ENCODE results near the gene MCF2L. TPM values are rescaled to one million over a fixed set of nuclear protein-coding genes. Genes with fewer than 3 reads are reported as not detected.
"Not testable (repeated sequence)": the region's sequence is repeated elsewhere in the genome, so short reads cannot be mapped to it uniquely, and the experiment has no call there.

The MCF2L gene
- total RNA-seq, 1 donor: 3.2 TPM

DNA sequence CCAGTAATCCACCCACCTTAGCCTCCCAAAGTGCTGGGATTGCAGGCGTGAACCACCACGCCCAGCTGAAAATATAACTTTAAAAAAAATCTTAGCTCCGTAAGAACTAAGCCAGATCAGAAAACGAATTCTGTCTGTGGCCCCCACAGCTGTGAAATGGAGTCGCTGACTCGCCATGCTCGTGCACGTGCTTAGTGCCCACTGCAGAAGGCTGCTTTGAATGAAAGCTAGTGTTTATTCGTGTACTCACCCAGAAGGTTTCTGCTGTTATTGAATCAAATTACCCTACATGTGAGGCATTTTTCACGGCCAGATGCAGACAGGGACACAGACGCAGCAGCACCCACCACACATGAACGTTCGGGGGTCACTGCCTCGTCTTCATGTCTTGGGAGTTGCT, 74.9 kb downstream of the MCF2L start:
- DNase-seq (ENCODE audit: low read depth in 2 of 3, low spot score in 2 of 3): no peak

DNA sequence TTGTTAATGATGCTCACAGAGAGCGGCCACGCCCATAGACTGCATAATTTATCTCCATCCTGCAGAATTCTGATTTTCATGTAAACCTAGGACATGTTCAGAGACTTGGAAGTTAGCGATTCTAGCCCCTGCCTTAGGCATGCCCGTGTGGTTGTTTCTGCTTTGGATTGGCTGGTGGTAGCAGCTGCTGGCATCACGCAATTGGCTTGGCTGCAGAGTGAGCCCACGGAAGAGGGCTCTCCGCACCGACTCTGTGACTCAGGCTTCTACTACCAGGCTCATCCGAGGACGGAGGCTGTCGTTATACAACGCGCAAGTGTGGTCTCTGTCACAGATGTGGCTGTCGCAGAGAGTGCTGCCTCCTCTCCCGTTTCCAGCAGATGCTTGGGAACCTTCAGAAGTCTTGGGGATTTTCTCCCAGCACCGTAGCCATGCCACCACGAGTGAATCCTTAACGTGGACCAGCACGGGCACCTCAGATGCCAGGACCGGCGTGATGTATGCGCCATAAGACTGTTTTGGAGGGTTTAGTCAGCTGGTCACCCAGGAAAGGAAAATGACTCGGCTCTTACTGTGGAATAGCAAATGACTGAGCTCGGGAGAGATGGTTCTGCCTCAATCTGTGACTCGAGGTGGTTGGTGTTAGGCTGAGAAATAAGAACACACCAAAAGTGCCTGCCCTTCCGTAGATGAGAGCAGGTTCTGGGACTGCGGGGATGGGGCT, 75.5 kb downstream of the MCF2L start:
- DNase-seq (ENCODE audit: low read depth in 2 of 3, low spot score in 2 of 3): no peak

DNA sequence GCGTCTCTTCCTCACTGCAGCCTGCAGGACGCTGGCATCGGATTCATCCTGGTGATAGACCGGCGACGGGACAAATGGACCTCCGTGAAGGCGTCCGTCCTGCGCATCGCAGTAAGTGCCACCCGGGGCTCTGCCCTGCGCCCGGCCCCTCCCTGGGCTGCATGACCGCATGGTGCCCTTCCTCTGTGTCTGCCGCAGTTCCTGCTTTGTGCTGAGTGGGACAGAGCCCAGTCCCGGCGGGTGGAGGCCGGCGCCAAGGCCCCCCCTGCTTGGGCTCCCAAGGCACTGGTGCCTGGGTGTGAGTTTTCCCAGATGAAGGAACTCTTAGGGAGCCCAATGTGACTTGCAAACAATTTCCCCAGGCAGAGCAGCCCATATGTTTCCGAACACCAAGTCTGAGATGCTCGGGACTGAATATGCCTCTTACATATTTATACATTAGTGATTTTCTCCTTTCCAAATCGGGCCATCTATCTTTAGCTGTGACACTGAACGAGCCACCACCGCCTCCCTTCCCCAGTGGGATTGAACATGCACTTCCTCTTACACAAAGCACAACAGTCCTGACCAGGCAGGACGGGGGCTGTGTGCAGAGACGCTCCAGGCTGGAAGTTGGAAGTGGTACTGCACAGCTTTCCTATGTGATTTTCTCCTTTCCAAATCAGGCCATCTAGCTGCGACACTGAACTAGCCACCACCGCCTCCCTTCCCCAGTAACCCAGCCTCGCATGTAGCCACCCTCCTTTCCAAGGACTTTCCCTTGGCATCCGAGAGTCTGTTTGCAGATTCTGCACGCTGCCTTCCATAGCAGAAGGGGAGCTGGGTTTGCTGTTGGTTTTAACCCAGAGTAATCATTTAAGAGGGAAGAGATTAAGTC, 76.5 kb downstream of the MCF2L start:
- DNase-seq (ENCODE audit: low read depth in 2 of 3, low spot score in 2 of 3): no peak

DNA sequence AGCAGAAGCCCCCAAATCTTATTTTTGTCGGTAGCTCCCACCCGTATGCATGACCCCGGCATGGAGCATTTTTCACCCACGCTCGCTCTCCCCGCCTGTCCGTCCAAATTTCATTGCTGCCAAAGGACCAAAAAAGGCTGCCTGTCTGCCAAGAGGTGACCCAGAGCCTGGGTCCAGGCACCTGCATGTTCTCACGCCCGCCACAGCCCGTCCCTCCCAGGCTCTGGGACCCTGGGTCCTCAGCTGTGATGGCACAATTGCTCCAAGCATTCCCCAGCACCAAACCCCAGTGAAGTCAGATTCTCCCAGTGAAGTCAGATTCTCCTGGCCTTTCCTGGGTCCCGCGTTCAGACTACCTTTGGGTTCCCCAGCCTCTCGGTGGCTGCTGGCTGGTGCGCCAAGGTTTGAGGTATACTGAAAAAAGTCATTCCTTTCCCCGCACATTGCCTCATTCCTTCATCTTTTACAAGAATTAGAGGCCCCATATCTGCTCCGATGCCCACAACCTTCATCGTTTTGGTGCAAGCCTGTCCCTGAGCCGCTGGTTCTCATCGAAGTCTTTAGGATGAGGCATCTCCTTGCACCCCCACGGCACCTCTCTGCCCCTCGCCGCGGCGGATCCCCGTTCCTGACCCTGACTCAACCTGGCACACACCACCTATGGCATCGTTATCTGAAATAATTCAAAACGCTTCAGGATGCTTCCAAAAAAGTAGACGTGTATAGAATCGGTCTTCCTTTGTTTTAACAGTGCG, 77.3 kb downstream of the MCF2L start:
- DNase-seq (ENCODE audit: low read depth in 2 of 3, low spot score in 2 of 3): no peak

DNA sequence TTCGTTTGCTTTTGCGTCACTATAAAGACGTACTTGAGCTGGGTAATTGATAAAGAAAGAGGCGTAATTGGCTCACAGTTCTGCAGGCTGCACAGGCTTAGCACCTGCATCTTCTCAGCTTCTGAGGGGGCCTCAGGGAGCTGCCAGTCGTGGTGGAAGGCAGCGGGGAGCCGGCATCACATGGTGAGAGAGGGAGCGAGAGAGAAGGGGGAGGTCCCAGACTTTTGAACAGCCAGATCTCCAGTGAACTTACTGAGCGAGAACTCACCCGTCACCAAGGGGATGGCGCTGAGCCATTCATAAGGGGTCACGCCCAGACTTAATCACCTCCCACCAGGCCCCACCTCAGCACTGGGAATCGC, 77.8 kb downstream of the MCF2L start:
- no peak for DNase-seq (ENCODE audit: low read depth in 2 of 3, low spot score in 2 of 3)

DNA sequence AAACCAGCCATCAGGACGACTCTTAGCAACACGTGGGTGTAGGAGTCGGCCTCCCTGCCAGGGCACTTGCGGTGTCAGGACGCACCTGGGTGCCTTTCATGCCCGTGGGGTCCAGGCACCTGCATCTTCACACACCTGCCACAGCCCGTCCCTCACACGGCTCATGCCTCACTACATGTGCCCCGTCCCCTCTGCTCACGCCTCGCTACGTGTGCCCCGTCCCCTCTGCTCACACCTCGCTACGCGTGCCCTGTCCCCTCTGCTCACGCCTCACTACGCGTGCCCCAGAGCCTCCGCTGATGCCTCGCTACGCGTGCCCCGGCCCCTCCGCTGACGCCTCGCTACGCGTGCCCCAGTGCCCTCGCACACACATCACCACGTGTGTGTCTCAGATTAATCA, 78.6 kb downstream of the MCF2L start:
- no peak for DNase-seq (ENCODE audit: low read depth in 2 of 3, low spot score in 2 of 3)

DNA sequence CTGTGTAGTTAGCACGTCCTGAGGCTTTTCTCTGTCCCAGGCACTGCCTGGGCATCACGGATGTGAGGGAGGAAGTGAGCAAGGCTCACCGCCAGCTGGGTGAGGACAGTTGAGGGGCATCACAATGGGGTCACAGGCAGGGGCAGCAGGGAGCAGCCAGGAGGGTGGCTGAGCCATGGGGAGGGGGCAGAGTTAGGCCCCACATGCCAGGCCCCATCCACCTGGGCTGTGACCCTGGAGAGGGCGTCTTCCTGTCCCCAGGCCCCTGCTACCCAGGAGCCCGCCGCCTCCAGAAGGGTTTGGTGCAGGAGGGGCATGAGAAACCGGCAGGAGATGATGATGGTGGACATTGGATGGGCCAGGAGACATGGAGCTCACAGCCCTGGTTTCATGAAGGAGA, 79.8 kb downstream of the MCF2L start:
- DNase-seq (ENCODE audit: low read depth in 2 of 3, low spot score in 2 of 3): no peak

DNA sequence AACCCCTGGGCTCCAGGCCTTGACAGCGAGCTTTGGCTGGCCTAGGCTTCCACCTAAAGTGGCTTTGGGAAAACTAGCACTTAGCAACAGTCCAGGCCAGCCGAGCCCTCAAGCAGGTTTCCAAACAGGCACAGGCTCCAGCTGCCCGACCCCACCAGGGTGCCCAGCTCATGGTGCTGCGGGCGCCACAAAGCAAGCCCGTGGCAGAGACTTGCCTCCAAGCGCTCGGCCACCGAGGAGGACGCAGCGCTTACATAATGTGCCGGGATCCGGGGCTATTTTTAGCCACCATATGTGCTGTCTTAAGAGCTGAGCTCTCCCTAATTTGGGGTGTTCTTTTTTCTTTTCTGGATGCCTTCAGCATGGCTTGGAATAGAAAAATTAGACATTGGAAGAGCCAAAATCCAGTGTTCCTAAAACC, 80.5 kb downstream of the MCF2L start:
- DNase-seq (ENCODE audit: low read depth in 2 of 3, low spot score in 2 of 3): no peak

DNA sequence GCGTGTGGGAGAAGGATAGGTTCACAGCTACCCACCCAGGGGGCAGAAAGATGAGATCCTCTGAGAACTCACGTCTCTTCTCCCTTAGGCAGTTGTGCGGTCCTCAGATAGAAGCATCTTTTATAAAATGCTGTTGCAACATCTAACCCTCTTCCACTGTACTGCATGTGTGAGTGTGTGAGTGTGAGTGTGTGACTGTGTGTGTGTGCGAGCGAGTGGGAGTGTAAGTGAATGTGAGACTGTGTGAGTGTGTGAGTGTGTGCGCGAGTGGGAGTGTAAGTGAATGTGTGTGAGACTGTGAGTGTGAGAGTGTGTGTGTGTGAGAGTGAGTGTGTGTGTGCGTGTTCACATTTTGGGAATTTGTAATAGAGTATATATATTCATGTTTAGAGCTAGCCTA, 81.0 kb downstream of the MCF2L start:
- DNase-seq (ENCODE audit: low read depth in 2 of 3, low spot score in 2 of 3): no peak

DNA sequence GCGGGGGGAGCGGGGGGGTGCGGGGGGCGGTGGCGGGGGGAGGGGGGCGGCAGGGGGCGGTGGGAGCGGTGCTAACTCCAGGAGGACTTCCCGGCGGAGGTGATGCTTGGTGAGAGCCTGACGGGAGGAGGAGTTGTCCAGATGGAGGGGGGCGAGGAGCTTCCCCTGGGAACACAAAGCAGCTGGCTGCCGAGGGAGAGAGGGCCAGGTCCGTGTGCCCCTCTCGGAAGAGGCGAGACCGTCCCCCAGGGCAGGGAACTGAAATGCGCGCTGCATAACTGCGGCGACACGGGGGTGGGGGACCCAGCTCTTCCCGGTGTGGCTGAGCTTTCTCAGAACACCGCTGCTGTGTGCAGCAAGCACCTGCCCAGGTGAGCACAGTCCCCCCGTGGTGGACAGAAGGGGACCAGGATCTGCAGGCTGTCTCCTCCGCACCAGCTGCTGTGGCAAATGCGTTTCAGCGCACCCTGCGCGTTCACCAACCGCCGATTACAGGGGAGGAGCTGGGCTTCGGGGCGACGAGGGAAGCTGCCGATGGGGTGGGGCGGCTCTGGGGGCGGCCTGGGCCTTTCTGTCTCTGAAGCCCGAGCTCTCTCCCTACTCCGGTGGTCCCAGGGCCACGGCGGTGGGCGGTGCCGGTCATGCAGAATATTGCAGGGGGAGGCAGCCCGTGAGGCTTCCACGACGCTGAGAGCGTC, 81.9 kb downstream of the MCF2L start:
- DNase-seq (ENCODE audit: low read depth in 2 of 3, low spot score in 2 of 3): no peak

DNA sequence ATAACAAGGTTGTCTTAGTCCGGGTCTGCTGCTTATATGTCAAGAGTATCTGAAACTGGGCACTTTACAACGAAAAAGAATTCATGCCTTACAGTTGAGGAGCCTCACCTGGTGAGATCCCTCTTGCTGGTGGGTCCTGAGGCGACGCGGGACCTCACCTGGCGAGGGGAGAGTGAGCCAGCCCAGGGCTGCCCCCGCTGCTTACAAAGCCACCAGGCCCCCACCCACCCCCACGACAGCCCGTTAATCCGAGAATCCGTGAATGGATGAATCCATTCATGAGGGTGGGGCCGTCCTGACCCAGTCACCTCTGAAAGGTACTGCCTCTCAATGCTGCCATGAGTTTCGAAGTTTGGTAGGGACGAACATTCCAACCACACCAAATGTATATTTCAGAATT, 82.6 kb downstream of the MCF2L start:
- no peak for DNase-seq (ENCODE audit: low read depth in 2 of 3, low spot score in 2 of 3)

DNA sequence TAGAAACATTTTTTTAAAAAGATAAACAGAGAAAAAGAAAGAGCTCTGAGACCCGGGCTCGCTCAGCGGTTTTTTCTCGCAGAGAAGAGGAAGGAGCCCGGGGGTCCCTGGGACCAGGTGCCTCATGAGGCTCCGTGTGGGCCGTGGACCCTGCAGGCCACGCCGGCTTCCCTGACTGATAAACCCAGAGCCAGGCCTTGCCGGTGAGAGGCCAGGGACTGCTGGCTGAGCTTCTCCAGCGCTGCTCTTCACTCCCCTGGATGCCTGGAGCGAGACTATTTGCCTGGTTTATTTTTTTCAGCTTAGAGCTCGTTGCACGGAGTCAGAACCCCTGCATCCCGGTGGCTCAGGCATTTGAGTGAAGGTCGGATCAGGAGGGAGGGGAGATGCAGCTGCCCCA, 83.2 kb downstream of the MCF2L start:
- no peak for DNase-seq (ENCODE audit: low read depth in 2 of 3, low spot score in 2 of 3)

DNA sequence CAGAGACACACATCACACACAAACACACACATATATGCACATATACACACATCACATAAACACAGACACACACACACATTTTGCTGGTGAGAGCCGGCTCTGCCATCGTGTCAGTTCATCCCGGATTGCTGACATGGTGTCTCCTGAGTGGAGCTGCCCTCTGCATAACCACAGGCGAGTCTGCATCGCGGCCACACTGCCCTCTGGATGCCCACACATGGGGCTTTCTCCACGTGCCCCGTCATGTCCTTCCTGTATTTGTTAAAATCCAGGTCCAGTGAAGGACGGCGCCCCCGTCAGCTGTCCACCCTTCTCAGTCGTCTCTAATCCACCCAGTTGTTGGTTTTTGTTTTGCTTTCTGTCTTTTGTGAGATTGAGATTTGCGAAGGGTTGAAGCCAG, 84.0 kb downstream of the MCF2L start:
- no peak for DNase-seq (ENCODE audit: low read depth in 2 of 3, low spot score in 2 of 3)

DNA sequence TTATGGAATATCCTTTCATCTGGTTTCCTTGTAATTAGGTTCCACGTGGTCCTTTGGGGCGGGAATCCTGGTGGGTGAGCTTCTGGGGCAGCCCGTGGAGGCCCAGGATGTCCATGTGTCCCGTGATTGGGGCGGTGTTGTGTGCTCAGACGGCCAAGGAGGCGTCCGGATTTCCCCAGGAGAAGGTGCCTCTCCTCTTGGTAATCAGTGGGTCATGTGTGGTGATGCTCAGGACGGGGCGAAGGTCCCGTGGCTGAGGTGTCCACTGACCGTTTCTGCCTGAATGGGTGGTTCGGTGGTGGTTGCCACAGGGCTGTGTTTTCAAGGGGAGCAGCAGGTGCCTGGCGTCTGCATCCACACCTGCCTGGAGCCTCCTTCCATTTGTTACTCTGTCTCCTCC, 84.4 kb downstream of the MCF2L start:
- no peak for DNase-seq (ENCODE audit: low read depth in 2 of 3, low spot score in 2 of 3)

DNA sequence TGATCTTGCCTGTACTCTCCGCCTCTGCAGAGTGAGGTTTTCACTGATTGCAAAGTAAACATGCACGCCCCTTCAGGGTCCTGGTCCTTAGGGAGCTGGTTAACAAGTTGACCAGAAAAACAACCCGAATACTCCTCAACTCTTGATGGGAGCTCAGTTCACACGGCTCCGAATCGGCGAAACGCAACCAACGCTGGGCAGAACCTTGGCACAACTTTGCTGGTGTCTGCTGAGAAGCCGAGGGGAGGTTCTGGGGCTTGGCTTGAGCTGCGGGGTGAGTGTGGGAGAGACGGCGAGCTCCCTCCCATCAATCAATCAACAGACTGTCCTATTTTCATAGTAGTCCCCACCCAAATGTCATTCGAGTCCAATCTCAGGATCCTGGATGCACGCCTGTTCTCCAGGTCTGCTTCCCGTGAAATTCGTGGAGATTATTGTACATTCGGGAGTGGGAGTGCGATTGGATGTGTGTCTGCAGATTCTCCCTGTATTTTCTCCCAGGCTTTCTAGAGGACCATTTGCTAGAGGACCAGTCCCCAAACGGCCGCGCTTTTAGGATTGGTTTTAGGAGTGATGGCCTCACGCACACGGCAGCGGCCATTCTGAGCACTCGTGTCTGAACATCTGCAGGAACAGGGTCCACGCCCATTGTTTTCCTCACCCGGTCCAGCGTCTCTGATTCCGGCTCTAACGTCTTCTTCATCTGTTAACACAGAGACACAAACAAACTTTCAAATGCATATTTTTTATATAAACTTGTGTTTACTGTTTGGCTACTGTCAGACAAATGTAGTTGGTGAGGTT, 85.0 kb downstream of the MCF2L start:
- DNase-seq (ENCODE audit: low read depth in 2 of 3, low spot score in 2 of 3): no peak

DNA sequence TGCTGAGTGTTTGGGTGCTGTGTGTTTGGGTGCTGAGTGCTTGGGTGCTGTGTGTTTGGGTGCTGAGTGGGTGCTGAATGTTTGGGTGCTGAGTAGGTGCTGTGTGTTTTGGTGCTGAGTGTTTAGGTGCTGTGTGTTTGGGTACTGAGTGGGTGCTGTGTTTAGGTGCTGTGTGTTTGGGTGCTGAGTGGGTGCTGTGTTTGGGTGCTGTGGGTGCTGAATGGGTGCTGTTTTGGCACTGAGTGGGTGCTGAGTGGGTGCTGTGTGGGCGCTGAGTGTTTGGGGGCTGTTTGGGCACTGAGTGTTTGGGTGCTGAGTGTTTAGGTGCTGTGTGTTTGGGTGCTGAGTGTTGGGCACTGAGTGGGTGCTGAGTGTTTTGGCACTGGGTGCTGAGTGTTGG, 88.1 kb downstream of the MCF2L start:
- no peak for DNase-seq (ENCODE audit: low read depth in 2 of 3, low spot score in 2 of 3)

DNA sequence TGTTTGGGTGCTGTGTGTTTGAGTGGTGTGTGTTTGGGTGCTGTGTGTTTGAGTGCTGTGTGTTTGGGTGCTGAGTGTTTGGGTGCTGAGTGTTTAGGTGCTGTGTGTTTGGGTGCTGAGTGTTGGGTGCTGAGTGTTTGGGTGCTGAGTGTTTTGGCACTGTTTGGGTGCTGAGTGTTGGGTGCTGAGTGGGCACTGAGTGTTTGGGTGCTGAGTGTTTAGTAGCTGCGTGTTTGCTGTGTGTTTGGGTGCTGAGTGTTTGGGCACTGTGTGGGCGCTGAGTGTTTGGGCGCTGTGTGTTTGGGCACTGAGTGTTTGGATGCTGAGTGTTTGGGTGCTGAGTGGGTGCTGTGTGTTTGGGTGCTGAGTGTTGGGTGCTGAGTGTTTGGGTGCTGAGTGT, 88.5 kb downstream of the MCF2L start:
- not testable (repeated sequence) for DNase-seq (ENCODE audit: low read depth in 2 of 3, low spot score in 2 of 3)

DNA sequence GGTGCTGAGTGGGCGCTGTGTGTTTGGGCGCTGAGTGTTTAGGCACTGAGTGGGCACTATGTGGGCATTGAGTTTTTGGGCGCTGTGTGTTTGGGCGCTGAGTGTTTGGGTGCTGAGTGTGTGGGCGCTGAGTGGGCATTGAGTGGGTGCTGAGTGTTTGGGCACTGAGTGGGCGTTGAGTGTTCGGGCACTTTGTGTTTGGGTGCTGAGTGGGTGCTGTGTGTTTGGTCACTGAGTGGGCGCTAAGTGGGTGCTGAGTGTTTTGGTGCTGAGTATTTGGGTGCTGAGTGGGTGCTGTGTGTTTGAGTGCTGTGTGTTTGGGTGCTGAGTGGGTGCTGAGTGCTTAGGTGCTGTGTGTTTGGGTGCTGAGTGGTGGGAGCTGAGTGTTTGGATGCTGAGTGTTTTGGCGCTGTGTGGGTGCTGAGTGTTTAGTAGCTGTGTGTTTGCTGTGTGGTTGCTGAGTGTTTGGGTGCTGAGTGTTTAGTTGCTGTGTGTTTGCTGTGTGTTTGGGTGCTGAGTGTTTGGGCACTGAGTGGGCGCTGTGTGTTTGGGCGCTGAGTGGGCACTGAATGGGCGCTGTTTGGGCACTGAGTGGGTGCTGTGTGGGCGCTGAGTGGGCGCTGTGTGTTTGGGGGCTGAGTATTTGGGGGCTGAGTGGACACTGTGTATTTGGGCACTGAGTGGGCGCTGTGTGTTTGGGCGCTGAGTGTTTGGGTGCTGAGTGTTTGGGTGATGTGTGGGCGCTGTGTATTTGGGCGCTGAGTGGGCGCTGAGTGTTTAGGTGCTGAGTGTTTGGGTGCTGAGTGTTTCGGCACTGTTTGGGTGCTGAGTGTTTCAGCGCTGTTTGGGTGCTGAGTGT, 89.3 kb downstream of the MCF2L start:
- no peak for DNase-seq (ENCODE audit: low read depth in 2 of 3, low spot score in 2 of 3)

Data from hematopoietic multipotent progenitor cell (in vitro differentiated cells).